Endometrial microvascular endothelial cells (primary cell): Measurements from ENCODE around the gene PCLO. TPM values are rescaled to one million over a fixed set of nuclear protein-coding genes. Genes with fewer than 3 reads are reported as not detected.
"Not testable (repeated sequence)": the region's sequence is repeated elsewhere in the genome, so short reads cannot be mapped to it uniquely, and the experiment has no call there.

ENCODE experiments used
- in situ Hi-C: cut with HindIII; loops from 2 replicates; pipeline ENCODE4 v1.10.0; 2017; ENCODE audit warnings: low sequenced_read_pairs, low pct_unique_long_range_greater_than_20kb; ENCODE audit errors: inconsistent ontology term
- total RNA-seq: library from RNA; depleted of rRNA; stranded (reverse); fragments of >200 nt; gene quantifications from one replicate; pipeline ENCODE4 v1.2.3, GENCODE V29; 2015; ENCODE audit errors: inconsistent ontology term

PCLO gene
- total RNA-seq, 1 donor from 2014 or later, result not detected

GRCh38 chr7:83148776-83149175 lies 13.9 kb downstream of the PCLO start:
- in situ Hi-C loops, result no loop called here

DNA sequence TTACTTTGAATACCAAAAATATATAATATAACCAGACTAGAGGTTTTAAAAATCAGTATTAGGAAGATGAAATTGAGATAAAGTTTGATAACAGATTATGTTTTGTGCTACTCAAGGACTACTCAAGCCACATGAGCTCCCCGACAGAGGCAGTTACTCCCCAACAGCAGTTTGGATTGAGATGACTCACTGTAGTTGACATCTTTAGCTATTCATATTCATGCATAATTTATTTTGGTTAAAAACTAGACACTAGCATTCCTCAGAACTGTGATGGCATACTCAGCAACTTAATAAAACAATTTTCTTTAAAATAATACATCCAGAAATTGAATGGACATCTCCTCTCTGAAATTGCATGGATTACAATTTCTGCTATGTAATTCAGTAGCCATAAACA lies 19.6 kb downstream of the PCLO start:
- in situ Hi-C loops, result no loop called here

DNA sequence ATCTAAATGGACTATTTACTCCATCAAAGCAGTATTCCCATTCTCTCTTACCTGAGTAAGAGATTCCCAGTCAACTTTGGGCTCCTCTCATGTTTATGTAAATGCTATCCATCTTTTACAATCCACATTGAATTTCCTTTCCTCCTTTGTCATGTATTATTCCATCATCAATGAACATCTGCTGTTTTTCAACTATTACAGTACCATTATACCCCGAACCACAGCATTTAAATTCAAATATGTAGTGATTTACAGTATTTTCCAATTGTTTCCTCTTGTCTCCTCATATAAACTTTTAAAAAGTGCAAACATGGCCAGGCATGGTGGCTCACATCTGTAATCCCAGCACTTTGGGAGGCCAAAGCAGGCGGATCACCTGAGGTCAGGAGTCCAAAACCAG lies 20.3 kb downstream of the PCLO start:
- in situ Hi-C loops, result no loop called here

- in situ Hi-C loops, result no loop called here
Measured at GRCh38 chr7:83141927-83142326, 20.8 kb downstream of the PCLO start.

DNA sequence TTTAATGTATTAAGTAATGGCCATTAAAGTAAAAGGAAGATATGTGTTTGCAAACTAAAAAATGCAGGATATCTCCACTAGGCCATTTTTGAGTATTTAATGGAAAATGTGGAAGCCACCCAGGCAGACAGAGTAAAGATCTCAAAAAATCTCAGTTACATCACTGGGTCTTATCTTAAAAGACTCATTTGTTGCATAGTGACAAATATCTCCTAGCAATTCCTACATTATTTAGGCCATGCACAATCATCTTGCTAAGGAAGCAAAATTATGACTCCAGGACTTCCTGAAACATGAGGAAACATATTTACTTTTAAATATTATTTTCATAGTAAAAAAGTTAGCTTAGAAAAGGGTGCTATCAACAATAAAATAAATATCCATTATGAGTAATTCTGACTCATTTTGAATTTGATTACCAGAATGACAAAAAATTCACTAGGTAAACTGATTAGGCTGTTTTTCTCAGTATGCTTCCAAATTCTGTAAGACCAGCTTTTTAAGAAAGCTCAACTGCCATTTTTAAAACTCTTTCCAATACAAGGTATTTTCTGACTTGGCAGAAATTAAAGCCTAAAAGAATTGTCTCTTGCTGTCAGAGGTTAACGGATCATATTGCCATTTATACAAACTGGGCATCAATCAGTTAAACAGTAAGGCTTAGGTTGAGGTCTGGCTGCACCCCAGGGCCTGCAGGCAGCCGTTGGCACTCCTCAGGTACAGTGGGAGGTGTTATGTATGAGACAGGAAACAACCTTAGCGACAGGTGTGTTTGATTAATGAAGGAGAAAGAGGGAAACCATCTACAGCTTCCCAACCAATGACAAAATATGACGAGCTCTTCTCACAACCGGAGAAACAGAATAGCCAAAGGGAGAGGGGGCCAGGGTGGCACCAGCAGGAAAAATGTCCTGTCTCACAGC lies 31.8 kb downstream of the PCLO start:
- in situ Hi-C loops, result no loop called here

DNA sequence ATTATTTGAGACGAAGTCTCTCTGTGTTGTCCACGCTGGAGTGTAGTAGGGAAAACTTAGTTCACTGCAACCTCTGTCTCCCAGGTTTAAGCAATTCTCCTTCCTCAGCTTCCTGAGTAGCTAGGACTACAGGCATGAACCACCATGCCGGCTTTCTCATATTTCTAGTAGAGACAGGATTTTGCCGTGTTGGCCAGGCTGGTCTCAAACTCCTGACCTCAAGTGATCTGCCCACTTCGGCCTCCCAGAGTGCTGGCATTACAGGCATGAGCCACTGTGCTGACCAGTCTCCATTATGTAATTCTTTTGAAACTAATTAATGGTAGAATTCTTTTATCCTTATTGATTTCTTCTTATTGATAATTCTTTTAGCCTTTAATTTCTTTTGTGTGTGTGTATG lies 32.5 kb downstream of the PCLO start:
- in situ Hi-C loops, result no loop called here

- in situ Hi-C loops, result no loop called here
Measured at GRCh38 chr7:83119494-83119893, 43.2 kb downstream of the PCLO start.

DNA sequence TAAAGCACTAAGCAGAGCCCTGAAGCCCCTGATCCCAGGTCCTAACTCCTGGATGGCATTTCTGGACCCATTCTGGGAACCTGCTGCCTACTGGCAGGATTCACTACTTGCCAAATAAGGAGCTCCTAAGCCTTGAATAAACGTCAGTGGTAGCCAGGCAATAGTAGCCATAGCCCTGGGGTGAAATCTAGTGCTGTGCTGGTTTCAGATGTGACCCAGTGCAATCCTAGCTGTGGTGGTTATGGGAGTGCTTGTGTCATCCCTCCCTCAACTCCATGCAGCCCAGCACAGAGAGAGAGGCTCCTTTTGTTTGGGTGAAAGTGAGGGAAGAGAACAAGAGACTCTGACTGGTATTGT lies 43.7 kb downstream of the PCLO start:
- in situ Hi-C loops, result no loop called here

- in situ Hi-C loops, result no loop called here
Measured at GRCh38 chr7:83118347-83119025, 44.2 kb downstream of the PCLO start.

- in situ Hi-C loops, result no loop called here
Measured at GRCh38 chr7:83117466-83117865, 45.2 kb downstream of the PCLO start.

GRCh38 chr7:83111391-83111790 lies 51.3 kb downstream of the PCLO start:
- in situ Hi-C loops, result no loop called here

- in situ Hi-C loops, result no loop called here
Measured at GRCh38 chr7:83109352-83109751, 53.3 kb downstream of the PCLO start.

DNA sequence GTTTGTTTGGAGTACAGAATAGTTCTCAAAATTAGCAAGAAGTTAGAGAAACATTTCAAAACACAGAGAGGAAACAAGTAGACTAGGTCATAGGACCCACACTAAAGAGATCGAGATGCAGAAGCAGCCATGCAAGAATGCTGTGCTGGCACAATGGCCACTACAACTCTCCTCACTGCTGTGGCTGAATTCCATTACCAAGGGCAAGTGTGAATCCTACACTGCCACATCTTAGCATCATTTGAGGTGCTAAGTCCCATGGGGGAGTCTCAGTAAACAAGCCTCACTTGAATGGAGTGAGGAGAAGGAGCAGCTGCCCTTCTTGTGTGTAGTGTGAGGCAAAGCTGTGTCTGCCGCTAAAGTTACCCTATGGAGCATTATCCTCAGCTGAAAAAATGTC lies 56.7 kb downstream of the PCLO start:
- in situ Hi-C loops, result no loop called here

DNA sequence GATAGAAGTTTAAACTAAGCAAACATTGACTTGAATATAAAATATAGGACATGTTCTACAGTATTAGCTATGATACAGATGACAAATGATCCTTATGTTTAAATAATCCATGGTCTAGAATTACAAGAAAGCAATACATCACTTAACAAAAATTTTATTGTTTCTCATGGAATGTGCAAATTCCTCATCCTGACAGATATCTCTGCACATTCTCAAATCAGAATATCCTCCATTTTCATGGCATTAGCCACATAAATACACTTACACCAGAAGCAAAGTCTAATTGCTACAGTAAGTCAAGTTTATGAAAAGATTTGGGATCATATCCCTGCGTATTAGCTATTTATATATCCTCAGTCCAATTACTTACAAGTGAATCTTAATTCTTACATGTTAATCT lies 57.6 kb downstream of the PCLO start:
- in situ Hi-C loops, result no loop called here

DNA sequence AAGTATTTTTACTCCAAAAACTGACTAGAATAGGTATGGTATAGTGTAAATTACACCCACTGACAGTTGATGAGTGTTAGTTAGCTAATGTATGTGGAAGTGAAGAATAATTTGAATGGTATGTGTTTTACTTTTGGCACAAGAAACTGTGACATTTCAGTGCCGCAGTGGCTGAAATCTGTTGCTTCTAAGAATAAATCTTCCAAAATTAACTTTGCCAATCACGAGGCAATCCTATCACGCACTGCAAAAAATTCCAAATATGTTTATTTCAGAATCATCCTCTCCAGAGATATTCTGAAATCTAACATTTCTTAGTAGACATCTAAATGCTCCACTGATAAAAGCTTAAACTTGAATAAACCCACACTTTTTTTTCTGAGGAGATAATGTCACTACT lies 61.2 kb downstream of the PCLO start:
- in situ Hi-C loops, result no loop called here

DNA sequence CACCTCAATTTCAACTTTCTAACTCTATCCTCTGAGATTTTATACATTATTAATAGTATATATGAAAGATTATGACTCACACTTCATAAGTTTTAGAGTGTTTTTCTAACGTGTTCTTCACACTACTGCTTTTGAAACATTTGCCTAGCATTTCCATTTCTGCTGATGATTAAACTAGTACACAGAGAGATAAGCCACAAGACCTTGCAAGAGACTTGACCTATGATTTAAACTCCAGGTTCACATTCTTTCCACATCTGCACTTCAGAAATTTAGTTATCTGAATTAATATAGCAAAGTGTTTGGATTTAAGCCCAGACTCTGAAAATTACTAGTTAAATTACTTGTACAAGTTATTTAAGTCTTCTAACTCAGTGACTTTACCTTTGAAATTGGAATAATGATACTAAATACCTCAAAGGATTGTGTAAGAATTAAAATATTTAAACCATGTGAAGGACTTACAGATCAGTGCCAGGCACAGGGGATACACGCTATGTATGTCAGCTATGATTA lies 66.6 kb downstream of the PCLO start:
- in situ Hi-C loops, result no loop called here

DNA sequence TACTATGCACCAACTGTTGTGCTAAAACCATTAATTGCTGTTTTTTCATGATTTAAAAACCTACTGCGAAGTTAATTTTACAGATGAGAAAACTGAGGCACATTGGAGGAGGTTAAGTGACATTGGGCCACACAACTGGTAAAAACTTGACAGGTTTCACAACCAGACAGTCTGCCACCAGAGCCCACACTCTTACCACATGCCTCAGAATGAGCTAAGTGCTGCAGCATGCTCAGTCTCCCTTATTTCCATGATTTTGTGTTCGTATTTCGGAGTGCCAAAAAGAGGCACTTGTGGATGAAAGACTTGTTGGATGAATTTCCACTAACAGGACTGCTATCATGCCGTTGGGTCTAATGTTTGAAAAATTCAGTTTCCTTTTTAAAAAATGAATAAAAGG lies 77.4 kb downstream of the PCLO start:
- in situ Hi-C loops, result no loop called here

- in situ Hi-C loops, result not testable (repeated sequence)
Measured at GRCh38 chr7:83079879-83080278, 82.8 kb downstream of the PCLO start.

DNA sequence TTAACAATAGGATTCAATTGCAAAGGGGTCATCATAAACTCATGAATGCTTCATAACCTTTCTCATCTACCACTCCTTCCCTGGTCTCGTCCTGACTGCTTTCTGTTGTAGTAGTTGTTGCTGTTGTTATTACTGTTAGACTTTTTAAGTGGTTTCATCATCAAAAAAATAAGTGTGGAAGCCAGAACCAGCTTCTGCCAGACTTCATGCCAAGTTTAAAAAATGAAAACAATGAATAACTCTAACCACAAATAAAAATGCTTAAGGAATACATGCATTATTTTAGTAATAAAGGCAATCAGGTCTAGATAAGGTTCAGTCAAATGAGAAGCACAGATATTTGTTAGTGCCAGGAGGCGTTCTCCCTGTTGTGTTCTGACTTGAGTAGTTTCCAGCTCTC lies 85.4 kb downstream of the PCLO start:
- in situ Hi-C loops, result no loop called here
